ENCODE results near the gene MCU. TPM values are rescaled to one million over a fixed set of nuclear protein-coding genes. Genes with fewer than 3 reads are reported as not detected.
"Not testable (repeated sequence)": the region's sequence is repeated elsewhere in the genome, so short reads cannot be mapped to it uniquely, and the experiment has no call there.

MCU gene
- total RNA-seq, 1 donor from 2014 or later: 51.8 TPM

DNA sequence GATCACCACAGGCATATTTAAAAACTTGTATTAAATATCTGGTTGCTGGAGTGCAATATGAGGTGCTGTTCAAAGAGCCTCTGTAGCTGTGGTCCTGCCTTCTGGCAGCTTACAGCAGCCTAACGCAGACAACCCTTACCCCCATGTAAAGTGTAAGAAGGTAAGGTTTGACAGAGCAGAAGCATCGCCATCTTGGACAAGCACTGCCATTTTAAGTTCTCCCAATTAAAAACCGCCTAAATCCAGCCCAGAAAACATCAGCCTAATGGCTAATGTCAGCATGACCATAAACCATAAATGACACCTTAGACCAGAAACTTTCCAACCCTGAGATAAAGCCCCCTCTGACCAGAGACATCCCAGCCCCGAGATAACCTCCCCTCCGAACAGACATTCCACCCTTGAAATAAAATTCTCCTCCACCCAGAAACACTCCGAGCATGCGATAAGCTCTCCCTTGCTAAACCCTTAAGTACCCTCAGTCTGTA lies 196.3 kb downstream of the MCU start:
- FAIRE-seq (no peak), DNase-seq (ENCODE audit: low spot score in 2 of 2) (no peak)

DNA sequence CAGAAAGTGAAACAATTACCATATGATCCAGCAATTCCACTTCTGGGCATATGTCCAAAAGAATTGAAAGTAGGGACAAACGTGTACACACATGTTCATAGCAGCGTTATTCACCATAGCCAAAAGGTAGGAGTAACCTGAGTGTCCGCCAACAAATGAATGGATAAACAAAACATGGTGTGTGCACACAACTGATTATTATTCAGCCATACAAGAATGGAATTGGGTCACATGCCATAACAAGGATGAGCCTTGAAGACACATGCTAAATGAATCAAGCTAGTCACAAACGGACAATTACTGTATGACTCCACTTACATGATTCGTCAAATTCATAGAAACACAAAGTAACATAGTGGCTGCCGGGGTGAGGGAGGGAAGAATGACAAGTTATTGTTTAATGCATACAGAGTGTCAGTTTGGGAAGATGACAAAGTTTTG lies 197.5 kb downstream of the MCU start:
- no peak for DNase-seq (ENCODE audit: low spot score in 2 of 2)

DNA sequence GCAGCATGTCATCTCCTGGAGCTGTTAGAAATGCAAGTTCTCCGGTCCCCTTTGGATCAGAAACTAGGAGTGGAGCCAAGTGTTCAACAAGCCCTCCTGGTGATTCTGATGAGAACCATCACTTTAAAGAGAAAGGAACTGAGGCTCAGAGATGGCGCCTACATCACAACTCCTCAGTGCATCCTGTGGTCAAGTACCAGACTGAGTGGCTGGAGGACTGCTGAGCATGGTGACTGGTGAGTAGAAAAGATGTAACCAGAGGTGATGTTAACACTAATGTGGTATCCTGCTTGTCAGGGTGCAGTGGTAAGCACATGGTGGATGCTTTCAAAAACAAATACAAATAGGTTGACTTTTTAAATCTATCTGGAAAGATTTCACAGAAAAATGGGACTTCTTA lies 198.1 kb downstream of the MCU start:
- no peak for FAIRE-seq
- DNase-seq (ENCODE audit: low spot score in 2 of 2): no peak

More for the DNA sequence above, 197.5 kb downstream of the MCU start:
- FAIRE-seq: no peak

DNA sequence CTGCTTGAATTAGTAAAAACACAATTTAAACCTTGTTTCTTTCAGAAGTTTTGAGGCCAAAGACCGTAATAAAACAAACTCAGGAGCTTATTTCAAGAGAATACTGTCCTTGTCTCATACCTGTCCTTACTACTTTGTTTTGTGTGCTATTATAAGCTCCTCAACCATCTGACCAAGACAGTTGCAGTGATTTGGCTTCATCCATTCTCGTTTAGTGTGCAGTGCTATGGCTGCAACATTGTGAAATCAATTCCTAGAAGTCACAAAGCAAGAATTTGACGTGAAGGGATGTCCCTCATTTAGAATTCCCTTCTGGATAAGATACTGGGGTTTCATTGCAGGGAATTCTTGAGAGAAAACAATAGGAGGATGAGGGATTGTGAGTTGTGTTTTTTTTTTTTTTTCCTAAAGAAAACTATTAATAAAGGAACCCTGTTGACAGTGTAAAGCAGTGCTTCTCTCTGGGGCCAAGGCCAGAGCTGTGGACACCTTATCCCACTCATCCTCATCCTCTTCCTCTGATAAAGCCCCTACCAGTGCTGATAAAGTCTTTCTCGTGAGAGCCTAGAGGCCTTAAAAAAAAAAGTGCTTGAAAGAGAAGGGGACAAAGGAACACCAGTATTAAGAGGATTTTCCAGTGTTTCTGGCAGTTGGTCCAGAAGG lies 201.3 kb downstream of the MCU start, which contains the start of gene OIT3:
Gene OIT3 (plus strand): TSS at position 604 of the 663 bp plus-strand sequence. CDS start 60 bp downstream, outside the sequence.
- no peak for DNase-seq (ENCODE audit: low spot score in 2 of 2)
- no peak for FAIRE-seq

DNA sequence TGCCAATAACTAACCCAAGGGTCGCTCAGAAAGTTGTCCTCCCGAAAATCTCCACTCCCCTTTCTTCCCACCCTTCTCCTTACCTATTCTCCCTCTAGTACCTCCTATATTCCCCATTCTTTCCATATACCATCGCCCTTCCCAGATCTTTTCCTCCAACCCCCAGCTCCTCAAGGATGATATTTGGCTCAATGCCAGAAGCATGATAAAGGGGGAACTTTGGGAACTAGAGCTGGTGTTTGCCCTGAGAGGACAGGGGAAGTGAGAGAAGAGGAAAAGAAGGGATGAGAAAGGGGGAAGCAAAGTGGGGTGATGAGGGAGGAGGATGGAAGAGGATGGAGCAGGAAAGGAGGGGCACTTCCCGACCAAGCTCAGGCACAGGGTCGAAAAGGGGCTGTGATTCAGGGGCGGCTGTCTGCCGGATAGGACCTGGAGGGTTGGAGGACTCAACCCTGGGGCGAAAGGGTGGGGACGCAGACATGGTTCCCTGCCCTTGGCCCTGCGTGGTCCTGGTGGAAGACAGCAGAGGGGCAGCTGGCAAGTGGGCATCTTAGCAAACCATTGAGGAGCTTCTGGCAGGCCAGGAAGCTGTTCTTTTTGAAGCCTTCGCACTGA lies 203.4 kb downstream of the MCU start:
- FAIRE-seq (no peak), DNase-seq (ENCODE audit: low spot score in 2 of 2) (no peak)

DNA sequence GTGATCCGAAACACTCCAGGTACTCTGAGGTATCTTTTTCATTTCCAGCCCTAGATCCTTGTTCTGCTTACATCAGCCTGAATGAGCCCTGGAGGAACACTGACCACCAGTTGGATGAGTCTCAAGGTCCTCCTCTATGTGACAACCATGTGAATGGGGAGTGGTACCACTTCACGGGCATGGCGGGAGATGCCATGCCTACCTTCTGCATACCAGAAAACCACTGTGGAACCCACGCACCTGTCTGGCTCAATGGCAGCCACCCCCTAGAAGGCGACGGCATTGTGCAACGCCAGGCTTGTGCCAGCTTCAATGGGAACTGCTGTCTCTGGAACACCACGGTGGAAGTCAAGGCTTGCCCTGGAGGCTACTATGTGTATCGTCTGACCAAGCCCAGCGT lies 206.7 kb downstream of the MCU start:
- DNase-seq (ENCODE audit: low spot score in 2 of 2) (no peak), FAIRE-seq (no peak)

DNA sequence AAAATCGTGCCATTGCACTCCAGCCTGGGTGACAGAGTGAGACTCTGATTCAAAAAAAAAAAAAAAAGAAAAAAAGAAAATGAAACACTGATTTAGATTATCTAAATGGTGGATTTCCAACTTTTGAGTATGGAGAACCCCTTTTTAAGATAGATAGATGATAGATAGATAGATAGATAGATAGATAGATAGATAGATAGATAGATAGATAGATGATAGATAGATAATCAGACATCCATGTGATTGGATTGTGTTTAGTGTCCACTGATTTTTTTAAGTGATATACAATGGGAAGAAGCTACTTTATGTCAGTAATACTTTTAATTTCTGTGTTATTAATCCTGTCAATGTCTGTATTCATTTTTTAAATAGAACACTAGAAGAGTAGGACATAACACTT lies 207.6 kb downstream of the MCU start:
- FAIRE-seq: no peak

DNA sequence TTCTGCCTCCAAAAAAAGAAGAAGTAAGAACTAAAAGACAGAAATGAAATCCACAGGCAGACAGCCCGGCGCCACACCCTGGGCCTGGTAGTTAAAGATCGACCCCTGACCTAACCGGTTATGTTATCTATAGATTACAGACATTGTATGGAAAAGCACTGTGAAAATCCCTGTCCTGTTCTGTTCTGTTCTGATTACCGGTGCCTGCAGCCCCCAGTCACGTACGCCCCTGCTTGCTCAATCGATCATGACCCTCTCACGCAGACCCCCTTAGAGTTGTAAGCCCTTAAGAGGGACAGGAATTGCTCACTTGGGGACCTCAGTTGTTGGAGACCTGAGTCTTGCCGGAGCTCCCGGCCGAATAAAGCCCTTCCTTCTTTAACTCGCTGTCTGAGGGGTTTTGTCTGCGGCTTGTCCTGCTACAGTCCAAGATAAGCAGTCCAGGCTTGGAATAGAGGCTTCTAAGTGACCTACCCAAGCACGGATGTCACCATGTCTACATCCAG lies 212.1 kb downstream of the MCU start:
- FAIRE-seq; DNase-seq (ENCODE audit: low spot score in 2 of 2): not testable (repeated sequence)

More for the DNA sequence above, 207.6 kb downstream of the MCU start:
- DNase-seq (ENCODE audit: low spot score in 2 of 2): no peak

DNA sequence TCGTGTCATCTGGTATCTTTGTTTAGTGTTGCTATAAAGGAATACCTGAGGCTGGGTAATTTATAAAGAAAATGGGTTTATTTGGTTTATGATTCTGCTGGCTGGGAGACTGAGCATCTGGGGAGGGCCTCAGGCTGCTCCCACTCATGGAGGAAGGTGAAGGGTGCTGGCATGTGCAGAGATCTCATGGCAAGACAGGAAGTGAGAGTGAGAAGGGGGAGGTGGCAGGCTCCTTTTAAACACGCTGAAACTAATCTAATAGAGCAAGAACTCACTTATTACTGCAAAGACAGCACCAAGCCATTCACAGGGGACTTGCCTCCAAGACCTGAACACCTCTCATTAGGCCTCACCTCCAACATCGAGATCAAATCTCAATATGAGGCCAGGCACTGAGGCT lies 212.9 kb downstream of the MCU start:
- FAIRE-seq: no peak
- DNase-seq (ENCODE audit: low spot score in 2 of 2): no peak

DNA sequence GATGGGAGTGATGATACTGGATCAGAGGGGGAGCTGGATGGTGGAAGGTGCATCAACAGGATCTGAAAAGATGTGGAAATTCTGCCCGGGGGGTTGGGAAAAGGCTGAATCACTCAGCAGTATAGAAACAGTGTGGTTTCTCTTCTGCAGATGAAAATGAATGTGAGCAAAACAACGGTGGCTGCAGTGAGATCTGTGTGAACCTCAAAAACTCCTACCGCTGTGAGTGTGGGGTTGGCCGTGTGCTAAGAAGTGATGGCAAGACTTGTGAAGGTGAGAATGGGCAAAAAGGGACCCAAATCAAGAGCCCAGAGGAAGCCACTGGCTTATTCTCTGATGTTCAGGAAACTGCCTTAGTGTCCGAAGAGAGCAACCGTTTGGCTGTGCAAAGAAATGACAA lies 214.5 kb downstream of the MCU start:
- no peak for DNase-seq (ENCODE audit: low spot score in 2 of 2)
- FAIRE-seq: no peak

DNA sequence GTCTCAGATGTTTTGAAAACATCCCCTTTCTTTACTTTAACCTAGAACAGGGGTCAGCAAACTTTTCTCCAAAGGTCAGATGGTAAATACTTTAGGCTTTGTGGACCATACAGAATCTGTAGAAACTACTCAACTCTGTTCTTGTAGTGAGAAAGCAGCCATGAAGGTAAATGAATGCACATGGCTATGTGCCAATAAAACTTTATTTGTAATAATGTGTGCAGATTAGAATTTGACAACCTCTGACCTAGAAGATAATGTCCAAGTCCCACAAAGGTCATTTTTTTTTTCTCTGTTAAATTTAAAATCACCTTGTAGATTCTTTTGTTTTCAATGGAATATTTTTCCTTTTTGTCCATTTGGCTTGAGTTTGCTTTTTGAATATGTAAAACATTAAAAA lies 218.8 kb downstream of the MCU start:
- DNase-seq (ENCODE audit: low spot score in 2 of 2) (no peak), FAIRE-seq (no peak)

DNA sequence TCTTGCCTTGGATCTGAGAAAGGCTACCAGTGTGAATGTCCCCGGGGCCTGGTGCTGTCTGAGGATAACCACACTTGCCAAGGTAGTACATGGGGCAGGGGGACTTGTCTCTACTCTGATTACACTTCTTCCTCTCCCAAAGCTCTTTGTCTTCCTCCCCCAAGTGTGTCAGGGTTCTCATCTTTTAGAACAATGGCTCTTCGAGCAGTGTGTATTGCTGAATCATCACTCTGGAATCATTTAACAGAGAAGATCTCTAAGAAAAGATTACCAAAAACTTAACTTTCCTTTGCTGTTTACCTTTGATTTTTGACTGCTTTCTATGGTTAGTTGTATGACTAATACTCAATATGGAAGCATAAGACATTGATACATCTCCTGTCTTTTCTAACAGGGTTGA lies 219.8 kb downstream of the MCU start:
- FAIRE-seq (no peak), DNase-seq (ENCODE audit: low spot score in 2 of 2) (no peak)

DNA sequence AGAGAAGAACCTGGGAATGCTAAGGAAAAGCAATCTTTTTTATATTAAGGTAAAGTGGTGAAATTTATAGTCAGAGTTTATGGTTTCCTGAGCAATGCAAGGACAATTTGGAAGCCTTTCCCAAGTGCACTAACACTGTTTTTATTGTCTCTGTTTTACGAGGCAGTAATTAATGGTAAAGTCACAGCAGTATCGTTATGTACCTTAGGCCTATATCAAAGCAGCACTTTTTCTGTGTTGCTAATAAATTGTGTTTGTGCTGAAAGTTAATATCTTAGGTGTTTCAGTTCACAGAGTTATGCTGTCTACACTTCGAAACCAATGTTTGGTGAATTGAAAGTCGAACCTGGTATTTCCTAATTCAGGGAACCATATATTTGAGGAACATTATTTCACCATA lies 220.8 kb downstream of the MCU start:
- no peak for FAIRE-seq
- DNase-seq (ENCODE audit: low spot score in 2 of 2): no peak

DNA sequence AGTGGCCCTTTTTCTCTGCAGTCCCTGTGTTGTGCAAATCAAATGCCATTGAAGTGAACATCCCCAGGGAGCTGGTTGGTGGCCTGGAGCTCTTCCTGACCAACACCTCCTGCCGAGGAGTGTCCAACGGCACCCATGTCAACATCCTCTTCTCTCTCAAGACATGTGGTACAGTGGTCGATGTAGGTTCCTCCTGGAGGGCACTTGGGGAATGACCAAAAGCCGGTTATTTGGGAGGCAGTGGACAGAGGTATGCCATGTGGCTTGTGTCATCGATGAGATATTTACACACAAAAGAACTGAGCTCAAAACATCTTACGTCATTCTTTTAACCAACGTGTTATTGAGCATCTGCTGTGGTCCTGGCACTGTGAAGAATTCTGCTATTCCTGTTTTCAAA lies 221.3 kb downstream of the MCU start:
- no peak for FAIRE-seq
- no peak for DNase-seq (ENCODE audit: low spot score in 2 of 2)

DNA sequence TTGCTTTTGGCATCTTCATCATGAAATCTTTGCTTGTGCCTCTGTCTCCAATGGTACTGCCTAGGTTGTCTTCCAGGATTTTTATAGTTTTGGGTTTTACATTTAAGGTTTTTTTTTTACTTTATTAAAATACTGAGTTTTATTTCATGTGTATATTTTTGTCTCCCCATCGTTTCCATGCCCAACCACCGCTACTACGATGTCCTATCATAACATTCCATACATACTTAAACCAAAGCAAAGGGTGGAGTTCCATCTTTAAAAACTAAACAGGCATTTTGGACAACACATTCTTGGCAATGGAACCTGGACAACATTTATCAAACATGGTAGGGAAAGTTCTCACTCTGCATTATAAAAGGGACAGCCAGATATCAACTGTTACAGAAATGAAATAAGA lies 225.3 kb downstream of the MCU start:
- not testable (repeated sequence) for FAIRE-seq; DNase-seq (ENCODE audit: low spot score in 2 of 2)

DNA sequence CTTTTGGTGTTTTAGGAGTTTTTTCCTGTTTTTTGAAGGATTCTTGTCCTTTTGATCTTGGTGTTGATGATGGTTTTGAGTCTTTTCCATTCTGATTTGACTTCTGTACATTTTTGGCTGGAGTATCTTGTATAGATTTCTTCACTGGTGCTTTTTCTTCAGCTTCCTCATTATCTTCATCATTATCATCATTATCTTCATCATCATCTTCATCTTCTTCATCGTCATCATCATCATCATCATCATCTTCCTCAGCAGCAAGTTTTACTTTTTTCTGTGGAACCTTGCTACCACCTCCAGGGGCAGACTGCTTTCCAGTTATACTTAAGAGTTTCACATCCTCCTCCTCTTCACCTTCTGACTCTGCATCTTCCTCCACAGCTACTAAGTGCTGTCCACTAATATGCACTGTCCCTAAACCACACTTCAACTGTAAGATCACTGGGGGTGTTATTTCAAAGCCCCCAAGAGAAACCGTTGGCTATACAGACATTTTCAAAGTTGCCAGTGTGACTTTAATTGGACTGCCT lies 225.9 kb downstream of the MCU start:
- not testable (repeated sequence) for FAIRE-seq

DNA sequence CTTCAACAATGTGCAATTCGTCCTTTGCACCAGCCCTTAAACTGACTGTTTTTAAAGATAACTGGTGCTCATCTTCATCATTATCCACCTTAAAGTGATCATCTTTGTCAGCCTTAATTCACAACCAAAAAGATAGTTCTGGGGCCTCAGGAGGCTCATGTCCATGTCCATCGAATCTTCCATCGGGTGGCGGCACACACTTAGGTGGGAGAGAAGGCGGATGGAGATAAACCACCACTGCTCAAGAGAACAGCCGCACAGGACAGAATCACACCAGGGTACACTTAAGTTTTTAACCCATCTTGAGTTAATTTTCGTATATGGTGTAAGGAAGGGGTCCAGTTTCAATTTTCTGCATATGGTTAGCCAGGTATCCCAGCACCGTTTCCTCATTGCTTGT lies 226.4 kb downstream of the MCU start:
- DNase-seq (ENCODE audit: low spot score in 2 of 2) (no peak), FAIRE-seq (no peak)

More for the DNA sequence above, 225.9 kb downstream of the MCU start:
- DNase-seq (ENCODE audit: low spot score in 2 of 2): not testable (repeated sequence)

DNA sequence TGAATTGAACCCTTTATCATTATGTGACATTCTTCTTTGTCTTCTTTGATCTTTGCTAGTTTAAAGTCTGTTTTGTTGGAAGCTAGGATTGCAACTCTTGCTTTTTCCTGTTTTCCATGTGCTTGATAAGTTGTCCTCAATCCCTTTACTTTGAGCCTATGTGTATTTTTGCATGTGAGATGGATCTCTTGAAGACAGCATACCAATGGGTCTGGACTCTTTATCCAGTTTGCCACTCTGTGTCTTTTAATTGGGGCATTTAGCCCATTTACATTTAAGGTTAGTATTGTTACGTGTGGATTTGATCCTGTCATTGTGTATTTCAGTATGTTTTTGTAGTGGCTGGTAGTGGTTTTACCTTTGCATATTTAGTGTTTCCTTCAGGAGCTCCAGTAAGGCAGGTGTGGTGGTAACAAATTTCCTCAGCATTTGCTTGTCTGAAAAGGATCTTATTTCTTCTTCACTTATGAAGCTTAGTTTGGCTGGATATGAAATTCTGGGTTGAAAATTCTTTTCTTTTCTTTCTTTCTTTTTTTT lies 229.3 kb downstream of the MCU start:
- not testable (repeated sequence) for FAIRE-seq; DNase-seq (ENCODE audit: low spot score in 2 of 2)

DNA sequence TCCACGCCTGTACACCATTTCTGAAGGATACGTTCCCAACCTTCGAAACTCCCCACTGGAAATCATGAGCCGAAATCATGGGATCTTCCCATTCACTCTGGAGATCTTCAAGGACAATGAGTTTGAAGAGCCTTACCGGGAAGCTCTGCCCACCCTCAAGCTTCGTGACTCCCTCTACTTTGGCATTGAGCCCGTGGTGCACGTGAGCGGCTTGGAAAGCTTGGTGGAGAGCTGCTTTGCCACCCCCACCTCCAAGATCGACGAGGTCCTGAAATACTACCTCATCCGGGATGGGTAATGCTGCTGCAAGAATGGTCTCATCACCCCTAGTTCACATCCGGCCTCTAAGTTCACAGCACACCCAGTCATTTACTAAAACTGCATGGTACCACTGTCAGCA lies 232.4 kb downstream of the MCU start:
- no peak for FAIRE-seq

DNA sequence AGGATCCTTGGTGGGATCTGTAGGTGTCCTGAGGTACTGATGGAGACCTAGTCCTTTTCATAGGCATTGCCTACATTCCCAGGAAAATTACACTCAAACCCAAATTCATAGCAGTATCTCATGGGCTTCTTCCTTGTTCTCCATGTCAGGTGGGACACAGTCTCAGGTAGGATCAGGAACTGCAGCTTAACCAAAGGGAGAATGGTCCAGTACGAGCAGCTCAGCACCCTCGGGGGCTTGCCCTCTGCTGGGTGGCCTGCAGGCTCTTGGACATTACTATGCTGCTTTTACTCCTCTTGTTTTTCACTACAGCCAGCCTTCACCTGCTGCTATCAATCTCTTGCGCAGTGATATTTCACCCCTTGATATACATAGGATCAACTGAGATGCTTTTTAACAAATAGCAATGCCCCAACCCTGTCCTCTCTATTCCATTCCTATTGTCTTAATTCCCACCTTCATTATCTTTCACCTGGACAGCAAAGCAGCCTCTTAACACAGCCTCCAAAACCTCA lies 234.1 kb downstream of the MCU start:
- DNase-seq (ENCODE audit: low spot score in 2 of 2): no peak
- FAIRE-seq: no peak

More for the DNA sequence above, 232.4 kb downstream of the MCU start:
- no peak for DNase-seq (ENCODE audit: low spot score in 2 of 2)

DNA sequence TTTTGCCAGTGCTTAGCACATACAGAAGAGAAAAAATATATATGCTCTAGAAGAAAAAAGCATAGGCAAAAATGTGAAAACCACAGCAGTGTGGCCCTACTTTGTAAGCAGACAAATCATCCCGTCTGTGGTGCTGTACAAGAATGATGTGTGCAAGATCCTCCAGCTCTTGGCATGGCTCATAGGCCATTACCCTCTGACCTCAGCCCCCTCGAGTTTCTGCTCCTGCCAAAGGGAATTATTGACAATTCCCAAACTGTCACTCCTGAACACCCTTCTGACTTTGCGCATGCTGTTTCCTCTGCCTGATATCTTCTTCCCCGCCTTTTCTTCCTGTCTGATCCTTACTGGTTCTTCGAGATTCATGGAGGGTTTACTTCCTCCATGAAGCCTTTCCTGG lies 235.5 kb downstream of the MCU start:
- no peak for FAIRE-seq

More for the DNA sequence above, 235.5 kb downstream of the MCU start:
- DNase-seq (ENCODE audit: low spot score in 2 of 2): no peak

All from frontal cortex (tissue), 4 donors.